ENCODE measurements around the gene SGMS1. TPM values are rescaled to one million over a fixed set of nuclear protein-coding genes. Genes with fewer than 3 reads are reported as not detected.

SGMS1 gene
- polyA plus RNA-seq, 3 donors, result 6.6 to 17.5 (median 8.4) TPM

Other genes with a start within 250 kb of the SGMS1 start
- gene ASAH2B, start 116.0 kb upstream of the SGMS1 start, polyA plus RNA-seq, result 1 to 10 TPM in 2 of 3 donors, under 1 TPM in 1; 0.79 to 3.1 (median 1.9) TPM